Osteoblast (primary cell): ENCODE data around the gene RNF168. TPM values are rescaled to one million over a fixed set of nuclear protein-coding genes. Genes with fewer than 3 reads are reported as not detected.
A peak's percentile ranks its signal among the peaks of the same experiment; 100 is the strongest.

ENCODE experiments used
- DNase-seq: peaks from one replicate; pipeline ENCODE4 v3.0.0; 2011; ENCODE audit warnings: low spot score, mixed read lengths; ENCODE audit not compliant: insufficient read length; ENCODE audit errors: missing footprints
- H2AFZ ChIP-seq: 2 replicates; pipeline ENCODE4 v1.6.0; 2011; ENCODE audit warnings: mild to moderate bottlenecking, low read length
- H3K27ac ChIP-seq: 2 replicates; pipeline ENCODE4 v1.5.1; 2011; ENCODE audit warnings: mild to moderate bottlenecking, low read depth, low read length, moderate library complexity
- H3K27me3 ChIP-seq: 2 replicates; pipeline ENCODE4 v1.6.0; 2012; ENCODE audit warnings: mild to moderate bottlenecking, control low read depth, inconsistent platforms, low read length, moderate library complexity; ENCODE audit not compliant: insufficient read depth
- H3K36me3 ChIP-seq: 2 replicates; pipeline ENCODE4 v1.5.1; 2011; ENCODE audit warnings: mild to moderate bottlenecking, low read length, control low read depth, moderate library complexity; ENCODE audit not compliant: insufficient read depth
- H3K4me1 ChIP-seq: 2 replicates; pipeline ENCODE4 v1.5.1; 2011; ENCODE audit warnings: mild to moderate bottlenecking, low read length, control low read depth, moderate library complexity; ENCODE audit not compliant: insufficient read depth
- H3K4me2 ChIP-seq: 2 replicates; pipeline ENCODE4 v1.6.0; 2011; ENCODE audit warnings: mild to moderate bottlenecking, low read length; ENCODE audit not compliant: insufficient read depth
- H3K4me3 ChIP-seq: fragments of 200-600 bp; sonication (generic); 3 replicates; pipeline ENCODE4 v1.5.1; 2012; ENCODE audit warnings: mild to moderate bottlenecking, low read length, inconsistent platforms; ENCODE audit not compliant: insufficient read depth
- H3K79me2 ChIP-seq: 2 replicates; pipeline ENCODE4 v1.6.0; 2012; ENCODE audit warnings: mild to moderate bottlenecking, low read length, control low read depth, inconsistent platforms; ENCODE audit not compliant: insufficient read depth
- H3K9me3 ChIP-seq: 2 replicates; pipeline ENCODE4 v1.5.1; 2011; ENCODE audit warnings: low read depth, low read length, control low read depth
- H4K20me1 ChIP-seq: 2 replicates; pipeline ENCODE4 v1.6.0; 2012; ENCODE audit warnings: mild to moderate bottlenecking, low read length, control low read depth; ENCODE audit not compliant: insufficient read depth
- CTCF ChIP-seq: IDR thresholded peaks from 2 replicates; pipeline ENCODE4 v1.5.1; 2011; ENCODE audit warnings: mild to moderate bottlenecking, low read depth, low read length, moderate library complexity; ENCODE audit errors: extremely low read depth
- total RNA-seq: library from RNA; depleted of rRNA; stranded (reverse); fragments of >200 nt; gene quantifications from 2 replicates; pipeline ENCODE4 v1.2.3, GENCODE V29; 2012

RNF168 gene
- total RNA-seq, 1 donor: 21.7 TPM

DNA sequence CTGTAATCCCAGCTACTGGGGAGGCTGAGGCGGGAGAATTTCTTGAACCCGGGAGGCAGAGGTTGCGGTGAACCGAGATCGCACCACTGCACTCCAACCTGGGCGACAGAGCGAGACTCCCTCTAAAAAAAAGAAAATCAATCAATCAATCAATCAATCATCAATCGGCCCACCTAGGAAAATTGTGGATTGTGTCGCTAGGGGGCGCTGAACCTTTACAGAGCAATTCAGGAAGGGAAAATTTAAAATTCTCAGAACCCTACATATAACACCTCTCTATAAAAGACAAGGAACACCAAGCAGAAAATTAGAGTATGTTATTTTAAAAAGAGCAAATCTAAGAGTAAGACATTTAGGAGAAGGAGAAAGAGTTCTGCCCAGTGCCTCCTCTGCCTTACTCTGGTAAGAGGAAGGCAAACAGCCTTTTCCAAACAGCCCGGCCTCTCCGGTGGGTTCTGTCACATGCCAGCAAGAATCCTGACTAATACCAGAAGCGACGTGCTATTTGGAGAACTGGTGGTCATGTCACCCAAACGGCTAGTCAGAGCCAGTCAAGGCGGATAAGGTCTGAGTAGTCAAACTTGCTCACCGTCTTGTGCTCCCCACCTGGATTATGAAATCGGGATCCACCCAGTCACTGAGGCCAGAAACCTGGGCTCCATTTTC, 33.9 kb upstream of the RNF168 start:
- peak; percentile 71 for TF ChIP-seq CTCF
- no peaks in the 10 kb centered on the region for H3K79me2 ChIP-seq
- no peak overlapping the region for H3K27ac ChIP-seq
- H3K27me3 ChIP-seq: peaks cover 8% of the 10 kb centered on the region
- H3K4me1 ChIP-seq: no peaks in the 10 kb centered on the region
- no peak overlapping the region for H2AFZ ChIP-seq
- DNase-seq: peak; percentile 88
- no peak overlapping the region for H3K4me3 ChIP-seq
- no peak overlapping the region for H3K4me2 ChIP-seq
- H4K20me1 ChIP-seq: no peaks in the 10 kb centered on the region
- no peaks in the 10 kb centered on the region for H3K36me3 ChIP-seq
- no peaks in the 10 kb centered on the region for H3K9me3 ChIP-seq

DNA sequence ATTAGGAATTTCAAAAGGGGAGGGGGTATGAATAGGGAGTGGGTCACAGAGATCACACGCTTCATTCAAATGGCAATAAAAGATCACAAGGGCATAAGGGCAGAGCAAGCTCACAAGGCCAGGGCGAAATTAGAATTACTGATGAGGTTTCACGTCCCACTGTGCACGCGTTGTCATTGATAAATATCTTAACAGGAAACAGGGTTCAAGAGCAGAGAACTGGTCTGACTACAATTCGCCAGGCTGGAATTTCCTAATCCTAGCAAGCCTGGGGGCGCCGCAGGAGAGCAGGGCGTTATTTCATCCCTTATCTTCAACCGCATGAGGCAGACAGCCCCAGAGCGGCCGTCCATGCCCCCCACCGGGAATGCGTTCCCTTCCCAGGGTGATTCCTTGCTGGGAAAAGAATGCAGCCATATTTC, 29.7 kb upstream of the RNF168 start:
- Histone ChIP-seq H3K4me2 (no peak overlapping the region), H3K9me3 (no peaks in the 10 kb centered on the region), H3K4me1 (no peaks in the 10 kb centered on the region), H3K27ac (no peak overlapping the region), H3K27me3 (peaks cover 4% of the 10 kb centered on the region), H4K20me1 (no peaks in the 10 kb centered on the region), H2AFZ (peak overlapping the region; percentile 41), H3K36me3 (no peaks in the 10 kb centered on the region), H3K79me2 (no peaks in the 10 kb centered on the region), H3K4me3 (no peak overlapping the region)
- no peak for TF ChIP-seq CTCF
- DNase-seq: no peak

DNA sequence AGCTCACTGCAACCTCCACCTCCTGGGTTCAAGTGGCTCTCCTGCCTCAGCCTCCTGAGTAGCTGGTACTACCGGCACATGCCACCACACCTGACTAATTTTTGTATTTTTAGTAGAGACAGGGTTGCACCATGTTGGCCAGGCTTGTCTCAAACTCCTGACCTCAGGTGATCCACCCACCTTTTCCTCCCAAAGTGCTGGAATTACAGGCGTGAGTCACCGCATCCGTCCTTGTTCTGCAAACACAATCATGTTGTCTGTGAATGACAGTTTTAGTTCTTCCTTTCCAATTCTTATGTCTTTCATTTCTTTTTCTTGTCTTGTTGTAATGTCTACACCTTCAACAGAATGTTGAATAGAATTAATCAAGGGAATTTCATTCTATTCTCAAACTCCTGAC, 27.9 kb upstream of the RNF168 start:
- H3K4me2 ChIP-seq: no peak overlapping the region
- DNase-seq: no peak
- H3K4me1 ChIP-seq: no peaks in the 10 kb centered on the region
- H3K9me3 ChIP-seq: no peaks in the 10 kb centered on the region
- no peaks in the 10 kb centered on the region for H3K36me3 ChIP-seq
- no peak overlapping the region for H3K27ac ChIP-seq
- H4K20me1 ChIP-seq: no peaks in the 10 kb centered on the region
- H3K4me3 ChIP-seq: no peak overlapping the region
- peaks cover 4% of the 10 kb centered on the region for H3K27me3 ChIP-seq
- H2AFZ ChIP-seq: no peak overlapping the region
- no peaks in the 10 kb centered on the region for H3K79me2 ChIP-seq
- no peak for TF ChIP-seq CTCF

DNA sequence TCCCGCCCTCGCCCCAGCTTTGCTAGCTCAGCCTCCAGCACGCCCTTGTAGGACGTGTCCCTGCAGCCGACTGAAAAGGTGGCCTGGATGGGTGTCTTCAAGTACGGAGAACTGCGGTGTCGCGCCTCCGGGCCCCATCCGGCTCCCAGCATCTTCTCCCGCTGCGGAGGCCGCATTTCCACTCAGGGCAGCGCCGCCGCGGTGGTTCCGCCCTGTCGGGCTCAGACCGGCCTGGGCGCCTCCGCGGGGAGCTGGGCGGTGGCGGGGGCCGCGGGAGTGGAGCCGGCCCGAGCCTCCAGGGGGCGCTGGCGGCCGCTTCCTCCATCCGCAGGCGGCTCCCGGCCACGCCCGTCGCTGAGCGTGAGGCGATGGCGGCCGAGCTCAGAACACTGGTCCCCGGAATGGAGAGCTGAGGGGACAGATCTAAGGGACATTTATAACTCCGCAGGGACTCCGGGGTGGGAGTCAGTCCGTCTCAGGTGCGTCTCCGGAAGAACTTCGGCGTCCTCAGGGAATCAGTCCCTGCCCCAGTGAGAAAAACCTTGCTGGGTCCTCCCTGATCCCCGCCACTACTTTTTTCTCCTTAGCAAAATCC, 25.2 kb upstream of the RNF168 start:
- Histone ChIP-seq H3K9me3 (no peaks in the 10 kb centered on the region), H3K4me3 (peak overlapping the region; percentile 72), H3K79me2 (no peaks in the 10 kb centered on the region), H3K27ac (no peak overlapping the region), H3K4me1 (no peaks in the 10 kb centered on the region), H3K4me2 (peak overlapping the region; percentile 82), H3K27me3 (peaks cover 4% of the 10 kb centered on the region), H2AFZ (peak overlapping the region; percentile 98), H4K20me1 (no peaks in the 10 kb centered on the region), H3K36me3 (no peaks in the 10 kb centered on the region)
- TF ChIP-seq CTCF: peak; percentile 63
- peak; percentile 99 for DNase-seq
